Neural cell (in vitro differentiated cells): ENCODE results near the gene ZNF831. TPM values are rescaled to one million over a fixed set of nuclear protein-coding genes. Genes with fewer than 3 reads are reported as not detected.

Source experiments
- H2AFZ ChIP-seq: fragments of 200-600, 300-800 bp; sonication (generic), shearing (Covaris generic); 2 replicates; pipeline ENCODE4 v1.6.0; 2014; ENCODE audit warnings: low read depth, mild to moderate bottlenecking, antibody characterized with exemption, low read length, moderate library complexity
- H3F3A ChIP-seq: fragments of 200-600 bp; shearing (Covaris generic); 2 replicates; pipeline ENCODE4 v1.6.1; 2016; ENCODE audit warnings: mild to moderate bottlenecking, moderate library complexity, mixed read lengths, antibody characterized with exemption, low read length; ENCODE audit not compliant: insufficient read depth, poor library complexity, severe bottlenecking
- H3K27ac ChIP-seq: fragments of 200-600, 300-800 bp; sonication (generic), shearing (Covaris generic); 2 replicates; pipeline ENCODE4 v1.5.1; 2014; ENCODE audit warnings: mild to moderate bottlenecking, low read length, moderate library complexity
- H3K27me3 ChIP-seq: fragments of 300-800, 200-600 bp; sonication (generic), shearing (Covaris generic); 2 replicates; pipeline ENCODE4 v1.6.0; 2014; ENCODE audit warnings: mild to moderate bottlenecking, low read depth, low read length, moderate library complexity; ENCODE audit not compliant: insufficient read depth
- H3K36me3 ChIP-seq: fragments of 300-800, 200-600 bp; sonication (generic), shearing (Covaris generic); 2 replicates; pipeline ENCODE4 v1.5.1; 2014; ENCODE audit warnings: mild to moderate bottlenecking, antibody characterized with exemption, low read length, moderate library complexity; ENCODE audit not compliant: insufficient read depth
- H3K4me2 ChIP-seq: fragments of 300-800, 200-600 bp; sonication (generic), shearing (Covaris generic); 2 replicates; pipeline ENCODE4 v1.6.0; 2014; ENCODE audit warnings: mild to moderate bottlenecking, low read length
- H3K4me3 ChIP-seq: fragments of 300-800, 200-600 bp; sonication (generic), shearing (Covaris generic); 2 replicates; pipeline ENCODE4 v1.5.1; 2014; ENCODE audit warnings: mild to moderate bottlenecking, low read length, moderate library complexity
- H3K79me2 ChIP-seq: fragments of 200-600 bp; shearing (Covaris generic); replicated peaks from 2 replicates; pipeline ENCODE4 v1.6.0; 2014; ENCODE audit warnings: mild to moderate bottlenecking, low read length, moderate library complexity; ENCODE audit not compliant: insufficient read depth
- H3K9ac ChIP-seq: fragments of 300-800, 200-600 bp; sonication (generic), shearing (Covaris generic); 2 replicates; pipeline ENCODE4 v1.6.1; 2016; ENCODE audit warnings: mild to moderate bottlenecking, low read length, mixed read lengths
- H3K9me2 ChIP-seq: fragments of 200-600 bp; shearing (Covaris generic); 2 replicates; pipeline ENCODE4 v1.6.1; 2016; ENCODE audit warnings: mild to moderate bottlenecking, low read length, mixed read lengths; ENCODE audit not compliant: insufficient read depth
- H3K9me3 ChIP-seq: fragments of 200-600, 300-800 bp; sonication (generic), shearing (Covaris generic); 2 replicates; pipeline ENCODE4 v1.6.1; 2016; ENCODE audit warnings: mild to moderate bottlenecking, mixed run types, low read length, moderate library complexity, mixed read lengths
- H4K20me1 ChIP-seq: fragments of 200-600 bp; shearing (Covaris generic); 2 replicates; pipeline ENCODE4 v1.6.1; 2016; ENCODE audit warnings: mild to moderate bottlenecking, mixed run types; ENCODE audit not compliant: insufficient read depth
- EP300 ChIP-seq: fragments of 450-650 bp; conservative IDR thresholded peaks from 2 replicates; pipeline ENCODE4 v1.6.1; 2014; ENCODE audit warnings: antibody characterized with exemption, mild to moderate bottlenecking, moderate library complexity; ENCODE audit not compliant: poor library complexity, severe bottlenecking
- EZH2 ChIP-seq: fragments of 200-600, 300-800 bp; shearing (Covaris generic), sonication (generic); IDR thresholded peaks from 2 replicates; pipeline ENCODE4 v1.6.1; 2014; ENCODE audit warnings: antibody characterized with exemption, low read length, borderline replicate concordance, mild to moderate bottlenecking; ENCODE audit not compliant: insufficient read depth, poor library complexity, severe bottlenecking
- MXI1 ChIP-seq: fragments of 450-650 bp; conservative IDR thresholded peaks from 2 replicates; pipeline ENCODE4 v1.6.1; 2014; ENCODE audit warnings: antibody characterized with exemption, mild to moderate bottlenecking; ENCODE audit not compliant: poor library complexity, severe bottlenecking
- POLR2AphosphoS5 ChIP-seq: IDR thresholded peaks from 2 replicates; pipeline ENCODE4 v1.6.1; 2012
- RAD21 ChIP-seq: fragments of 450-650 bp; conservative IDR thresholded peaks from 2 replicates; pipeline ENCODE4 v1.6.1; 2014; ENCODE audit warnings: antibody characterized with exemption, mild to moderate bottlenecking, moderate library complexity
- SMC3 ChIP-seq: fragments of 450-650 bp; conservative IDR thresholded peaks from 2 replicates; pipeline ENCODE4 v1.6.1; 2014; ENCODE audit warnings: antibody characterized with exemption, mild to moderate bottlenecking, moderate library complexity; ENCODE audit not compliant: poor library complexity
- TAF1 ChIP-seq: IDR thresholded peaks from 2 replicates; pipeline ENCODE4 v1.6.1; 2012; ENCODE audit warnings: low read depth
- polyA plus RNA-seq: library from polyadenylated mRNA; depleted of rRNA; stranded (reverse); fragments of >200 nt; gene quantifications from 2 replicates; pipeline ENCODE4 v1.2.3, GENCODE V29; 2014
- TF ChIP-seq, protein P1 (sequence below): IDR thresholded peaks from 2 replicates; pipeline ENCODE4 v1.6.1; 2012; ENCODE audit warnings: borderline replicate concordance
- TF ChIP-seq, protein P2 (sequence below): fragments of 450-650 bp; IDR thresholded peaks from 2 replicates; pipeline ENCODE4 v1.5.1; 2014; ENCODE audit warnings: antibody characterized with exemption, mild to moderate bottlenecking, moderate library complexity; ENCODE audit not compliant: poor library complexity, severe bottlenecking

Gene ZNF831
- polyA plus RNA-seq, 1 donor from 2014 or later, result not detected

DNA sequence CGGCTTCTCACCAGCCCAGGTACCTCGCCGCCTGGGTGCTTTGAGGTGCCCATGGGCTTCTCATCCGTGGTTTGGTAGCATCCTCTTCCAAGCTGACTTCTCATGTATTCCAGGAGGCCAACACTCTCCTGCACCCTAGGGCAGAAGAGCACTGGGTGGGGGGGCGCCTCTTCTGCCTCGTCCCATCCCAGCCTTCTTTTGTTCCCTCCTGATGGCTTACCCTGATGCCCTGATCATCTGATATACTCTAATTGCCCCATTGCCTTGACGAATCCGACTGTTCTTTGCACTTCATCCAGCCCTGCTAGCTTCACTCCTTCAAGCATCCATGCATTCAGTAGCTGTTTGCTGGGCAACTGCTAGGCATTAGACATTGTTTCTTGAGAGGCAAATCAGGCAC is 60.6 kb downstream of the ZNF831 start:
- Histone ChIP-seq H3F3A (no peaks in the 10 kb centered on the region), H3K9ac (no peak overlapping the region), H4K20me1 (no peaks in the 10 kb centered on the region), H3K27me3 (no peaks in the 10 kb centered on the region), H3K4me3 (no peak overlapping the region), H3K79me2 (no peaks in the 10 kb centered on the region), H3K9me2 (no peaks in the 10 kb centered on the region), H3K9me3 (no peaks in the 10 kb centered on the region), H3K27ac (no peak overlapping the region), H3K4me2 (no peak overlapping the region), H3K36me3 (no peaks in the 10 kb centered on the region), H2AFZ (no peak overlapping the region)
- TF ChIP-seq, protein P1, sequence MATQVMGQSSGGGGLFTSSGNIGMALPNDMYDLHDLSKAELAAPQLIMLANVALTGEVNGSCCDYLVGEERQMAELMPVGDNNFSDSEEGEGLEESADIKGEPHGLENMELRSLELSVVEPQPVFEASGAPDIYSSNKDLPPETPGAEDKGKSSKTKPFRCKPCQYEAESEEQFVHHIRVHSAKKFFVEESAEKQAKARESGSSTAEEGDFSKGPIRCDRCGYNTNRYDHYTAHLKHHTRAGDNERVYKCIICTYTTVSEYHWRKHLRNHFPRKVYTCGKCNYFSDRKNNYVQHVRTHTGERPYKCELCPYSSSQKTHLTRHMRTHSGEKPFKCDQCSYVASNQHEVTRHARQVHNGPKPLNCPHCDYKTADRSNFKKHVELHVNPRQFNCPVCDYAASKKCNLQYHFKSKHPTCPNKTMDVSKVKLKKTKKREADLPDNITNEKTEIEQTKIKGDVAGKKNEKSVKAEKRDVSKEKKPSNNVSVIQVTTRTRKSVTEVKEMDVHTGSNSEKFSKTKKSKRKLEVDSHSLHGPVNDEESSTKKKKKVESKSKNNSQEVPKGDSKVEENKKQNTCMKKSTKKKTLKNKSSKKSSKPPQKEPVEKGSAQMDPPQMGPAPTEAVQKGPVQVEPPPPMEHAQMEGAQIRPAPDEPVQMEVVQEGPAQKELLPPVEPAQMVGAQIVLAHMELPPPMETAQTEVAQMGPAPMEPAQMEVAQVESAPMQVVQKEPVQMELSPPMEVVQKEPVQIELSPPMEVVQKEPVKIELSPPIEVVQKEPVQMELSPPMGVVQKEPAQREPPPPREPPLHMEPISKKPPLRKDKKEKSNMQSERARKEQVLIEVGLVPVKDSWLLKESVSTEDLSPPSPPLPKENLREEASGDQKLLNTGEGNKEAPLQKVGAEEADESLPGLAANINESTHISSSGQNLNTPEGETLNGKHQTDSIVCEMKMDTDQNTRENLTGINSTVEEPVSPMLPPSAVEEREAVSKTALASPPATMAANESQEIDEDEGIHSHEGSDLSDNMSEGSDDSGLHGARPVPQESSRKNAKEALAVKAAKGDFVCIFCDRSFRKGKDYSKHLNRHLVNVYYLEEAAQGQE, result no peak
- TF ChIP-seq TAF1 (no peak), SMC3 (no peak), MXI1 (no peak), EP300 (no peak), POLR2AphosphoS5 (no peak), EZH2 (no peak), RAD21 (no peak)
- TF ChIP-seq, protein P2, sequence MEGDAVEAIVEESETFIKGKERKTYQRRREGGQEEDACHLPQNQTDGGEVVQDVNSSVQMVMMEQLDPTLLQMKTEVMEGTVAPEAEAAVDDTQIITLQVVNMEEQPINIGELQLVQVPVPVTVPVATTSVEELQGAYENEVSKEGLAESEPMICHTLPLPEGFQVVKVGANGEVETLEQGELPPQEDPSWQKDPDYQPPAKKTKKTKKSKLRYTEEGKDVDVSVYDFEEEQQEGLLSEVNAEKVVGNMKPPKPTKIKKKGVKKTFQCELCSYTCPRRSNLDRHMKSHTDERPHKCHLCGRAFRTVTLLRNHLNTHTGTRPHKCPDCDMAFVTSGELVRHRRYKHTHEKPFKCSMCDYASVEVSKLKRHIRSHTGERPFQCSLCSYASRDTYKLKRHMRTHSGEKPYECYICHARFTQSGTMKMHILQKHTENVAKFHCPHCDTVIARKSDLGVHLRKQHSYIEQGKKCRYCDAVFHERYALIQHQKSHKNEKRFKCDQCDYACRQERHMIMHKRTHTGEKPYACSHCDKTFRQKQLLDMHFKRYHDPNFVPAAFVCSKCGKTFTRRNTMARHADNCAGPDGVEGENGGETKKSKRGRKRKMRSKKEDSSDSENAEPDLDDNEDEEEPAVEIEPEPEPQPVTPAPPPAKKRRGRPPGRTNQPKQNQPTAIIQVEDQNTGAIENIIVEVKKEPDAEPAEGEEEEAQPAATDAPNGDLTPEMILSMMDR, result no peak

GRCh38 chr20:59230385-59230784 is 66.8 kb downstream of the ZNF831 start:
- no peaks in the 10 kb centered on the region for H3K9me3 ChIP-seq

More at GRCh38 chr20:59230385-59230784, 66.8 kb downstream of the ZNF831 start:
- H3K9me2 ChIP-seq, result no peaks in the 10 kb centered on the region
- H3K4me3 ChIP-seq, result no peak overlapping the region
- TF ChIP-seq MXI1 (no peak), EZH2 (no peak), TAF1 (no peak), POLR2AphosphoS5 (no peak), SMC3 (no peak), EP300 (no peak), RAD21 (no peak)
- TF ChIP-seq, protein P2, result no peak
- TF ChIP-seq, protein P1, result no peak
- no peak overlapping the region for H3K27ac ChIP-seq
- H3K9ac ChIP-seq, result no peak overlapping the region
- H3F3A ChIP-seq, result no peaks in the 10 kb centered on the region
- H3K36me3 ChIP-seq, result no peaks in the 10 kb centered on the region
- no peaks in the 10 kb centered on the region for H4K20me1 ChIP-seq
- H3K79me2 ChIP-seq, result no peaks in the 10 kb centered on the region
- no peaks in the 10 kb centered on the region for H3K27me3 ChIP-seq
- H3K4me2 ChIP-seq, result no peak overlapping the region
- no peak overlapping the region for H2AFZ ChIP-seq
